ENCODE data around the gene VPS41. TPM values are rescaled to one million over a fixed set of nuclear protein-coding genes. Genes with fewer than 3 reads are reported as not detected.
A peak's percentile ranks its signal among the peaks of the same experiment; 100 is the strongest.
"Not testable (repeated sequence)": the region's sequence is repeated elsewhere in the genome, so short reads cannot be mapped to it uniquely, and the experiment has no call there.

The VPS41 gene
- total RNA-seq, 2 donors from 2014 or later: 46.8 to 49.4 TPM

DNA sequence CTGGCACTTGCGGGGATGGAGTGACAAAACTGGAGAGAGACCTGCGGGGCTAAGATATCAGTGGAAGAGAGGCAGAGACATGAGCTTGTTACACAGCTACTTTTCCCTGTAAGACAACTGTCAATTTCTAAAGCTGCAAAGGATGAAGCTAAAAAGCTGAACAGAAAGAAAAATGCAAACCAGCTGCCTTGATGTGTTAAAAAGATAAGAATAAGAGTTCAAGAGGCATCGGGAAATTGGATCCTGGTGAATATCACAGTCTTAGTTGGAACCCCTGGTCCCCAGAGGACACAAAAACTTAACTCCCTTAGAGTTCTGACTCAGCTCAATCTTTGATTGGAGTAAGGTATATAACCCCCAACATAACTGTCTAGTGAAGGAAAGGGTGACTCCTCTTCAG lies 38.8 kb downstream of the VPS41 start:
- intact Hi-C loops (cut with DNase I): no loop called here
- DNase-seq (no peak), ATAC-seq (no peak)

DNA sequence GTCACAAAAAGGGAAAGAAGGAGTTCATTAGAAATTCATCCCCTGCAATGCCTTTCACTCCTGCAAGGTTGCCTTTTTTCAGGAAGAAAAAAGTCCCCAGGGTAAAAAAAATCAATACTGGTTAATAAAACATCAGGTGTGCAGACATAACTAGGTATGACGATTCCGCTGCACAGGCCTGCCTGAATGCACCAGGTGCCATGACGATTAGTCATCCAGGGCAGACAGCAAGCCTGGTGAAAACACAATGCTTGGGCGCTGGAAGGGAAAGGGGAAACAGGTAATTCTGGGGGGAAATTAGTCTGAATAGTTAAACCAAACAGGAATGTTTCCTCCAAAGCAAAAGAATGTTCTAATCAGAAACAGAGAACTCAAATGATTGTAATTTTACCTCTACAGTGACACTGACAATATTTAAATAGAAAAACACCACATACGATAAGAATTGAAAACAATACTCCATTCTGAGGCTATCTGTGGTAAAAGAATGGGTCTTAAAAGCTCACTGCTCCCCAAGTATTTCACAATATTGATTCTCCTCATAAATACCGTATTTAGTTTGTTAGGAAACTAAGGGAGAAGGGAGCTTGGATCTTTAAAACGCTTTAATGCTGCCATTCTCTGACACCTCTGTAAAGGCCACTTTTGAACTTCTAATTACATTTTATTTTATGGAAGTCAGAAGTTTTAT lies 45.2 kb downstream of the VPS41 start:
- intact Hi-C loops (cut with DNase I): no loop called here
- DNase-seq (no peak), ATAC-seq (no peak)

GRCh38 chr7:38862666-38863065 lies 46.3 kb downstream of the VPS41 start:
- no peak for DNase-seq

GRCh38 chr7:38858259-38858884 lies 50.6 kb downstream of the VPS41 start:
- ATAC-seq (no peak), DNase-seq (no peak)
- intact Hi-C loops (cut with DNase I): no loop called here

More at GRCh38 chr7:38862666-38863065, 46.3 kb downstream of the VPS41 start:
- ATAC-seq: no peak
- intact Hi-C loops (cut with DNase I): no loop called here

GRCh38 chr7:38855867-38856266 lies 53.1 kb downstream of the VPS41 start:
- intact Hi-C loops (cut with DNase I): no loop called here
- ATAC-seq (no peak), DNase-seq (no peak)

DNA sequence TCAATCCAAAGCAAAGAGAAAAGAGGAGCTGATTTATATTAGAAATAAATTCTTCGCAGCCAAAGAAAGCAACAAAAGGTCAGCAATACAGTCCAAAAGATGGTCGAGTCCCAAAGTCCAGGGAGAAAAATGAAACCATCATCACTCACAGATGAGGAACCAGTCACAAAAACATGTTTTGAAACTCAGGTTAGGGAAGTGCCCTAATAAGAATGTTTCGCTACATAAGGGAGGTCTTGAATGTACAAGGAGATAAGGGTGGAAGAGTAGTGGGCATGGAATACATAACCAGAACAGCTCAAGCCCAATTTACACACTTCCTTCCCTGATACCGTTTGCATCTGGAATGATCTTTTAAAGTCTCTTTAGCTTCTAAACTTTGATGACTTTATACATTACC lies 53.6 kb downstream of the VPS41 start:
- DNase-seq (no peak), ATAC-seq (no peak)
- intact Hi-C loops (cut with DNase I): no loop called here

GRCh38 chr7:38854947-38855346 lies 54.0 kb downstream of the VPS41 start:
- DNase-seq; intact Hi-C loops (cut with DNase I); ATAC-seq: not testable (repeated sequence)

DNA sequence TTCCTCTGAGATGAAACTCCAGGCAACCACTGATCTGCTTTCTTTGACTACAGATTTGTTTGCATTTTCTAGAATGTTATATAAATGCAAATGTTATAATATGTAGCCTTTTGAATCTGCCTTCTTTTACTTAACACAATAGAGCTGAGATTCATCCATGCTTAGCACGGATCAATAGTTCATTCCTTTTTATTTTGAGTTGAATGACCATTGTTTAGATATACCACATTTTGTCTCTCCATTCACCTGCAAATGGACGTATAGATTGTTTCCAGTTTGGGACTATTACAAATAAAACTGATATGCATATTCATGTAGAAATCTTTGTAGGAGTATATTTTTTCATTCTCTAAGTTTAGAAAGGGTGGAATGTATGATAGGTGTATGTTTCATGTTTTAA lies 57.7 kb downstream of the VPS41 start:
- ATAC-seq: no peak
- no peak for DNase-seq
- intact Hi-C loops (cut with DNase I): no loop called here

GRCh38 chr7:38846280-38846679 lies 62.7 kb downstream of the VPS41 start:
- intact Hi-C loops (cut with DNase I): no loop called here
- no peak for ATAC-seq

DNA sequence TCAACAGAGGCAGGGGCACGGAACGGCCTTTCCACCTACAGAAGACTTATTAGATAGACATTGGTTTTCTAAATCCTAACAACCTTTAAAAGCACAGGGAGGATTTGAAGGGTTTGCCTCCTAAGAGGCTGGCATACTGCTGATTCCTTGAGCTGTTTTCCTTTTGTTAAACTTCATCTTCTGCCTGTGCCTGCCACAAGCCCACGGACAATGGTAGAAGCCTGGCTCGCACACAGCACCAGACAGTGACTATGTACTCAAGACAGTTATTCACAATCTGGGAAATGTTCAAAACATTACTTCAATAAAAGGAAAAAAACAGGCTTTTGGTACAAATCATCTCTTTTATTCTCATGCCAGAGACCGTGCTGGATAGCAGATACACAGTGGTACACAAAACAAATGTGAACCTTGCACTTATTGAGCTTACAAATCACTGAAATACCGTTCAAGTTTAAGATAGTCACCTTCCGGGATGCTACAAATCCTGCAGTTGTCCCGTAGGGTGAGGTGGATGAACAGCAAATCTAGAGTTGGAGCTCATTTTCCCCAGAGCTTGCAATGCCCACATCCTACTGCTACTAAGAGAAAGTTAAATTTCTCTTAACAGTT lies 63.9 kb downstream of the VPS41 start:
- no peak for DNase-seq
- ATAC-seq: no peak
- intact Hi-C loops (cut with DNase I): no loop called here

More at GRCh38 chr7:38846280-38846679, 62.7 kb downstream of the VPS41 start:
- DNase-seq: no peak

DNA sequence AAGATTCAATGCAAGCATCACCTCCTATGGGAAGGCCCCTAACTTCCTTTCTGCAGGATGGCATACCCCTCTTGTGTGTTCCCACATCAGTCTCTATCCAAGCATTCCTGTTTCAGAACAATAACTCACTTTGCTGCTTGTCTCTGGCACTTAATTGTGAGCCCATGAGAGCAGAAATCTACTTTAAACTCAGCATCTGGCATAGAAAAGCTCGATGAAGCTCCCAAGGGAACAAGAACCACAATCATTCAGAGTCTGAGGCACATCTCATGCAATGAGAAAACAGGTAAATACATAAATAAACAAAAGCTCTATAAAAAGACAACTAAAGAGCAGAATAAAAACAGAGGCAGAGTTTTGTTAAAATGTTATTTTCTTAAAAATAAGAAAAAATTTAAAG lies 66.2 kb downstream of the VPS41 start:
- intact Hi-C loops (cut with DNase I): no loop called here
- DNase-seq: no peak
- no peak for ATAC-seq

- intact Hi-C loops (cut with DNase I): no loop called here
- no peak for ATAC-seq
- DNase-seq: no peak
Measured at GRCh38 chr7:38840736-38841460, 68.1 kb downstream of the VPS41 start.

- ATAC-seq (peak; percentile 94 to 96), DNase-seq (peak; percentile 54)
- intact Hi-C loops (cut with DNase I): no loop called here
Measured at GRCh38 chr7:38839851-38840250, 69.1 kb downstream of the VPS41 start.

DNA sequence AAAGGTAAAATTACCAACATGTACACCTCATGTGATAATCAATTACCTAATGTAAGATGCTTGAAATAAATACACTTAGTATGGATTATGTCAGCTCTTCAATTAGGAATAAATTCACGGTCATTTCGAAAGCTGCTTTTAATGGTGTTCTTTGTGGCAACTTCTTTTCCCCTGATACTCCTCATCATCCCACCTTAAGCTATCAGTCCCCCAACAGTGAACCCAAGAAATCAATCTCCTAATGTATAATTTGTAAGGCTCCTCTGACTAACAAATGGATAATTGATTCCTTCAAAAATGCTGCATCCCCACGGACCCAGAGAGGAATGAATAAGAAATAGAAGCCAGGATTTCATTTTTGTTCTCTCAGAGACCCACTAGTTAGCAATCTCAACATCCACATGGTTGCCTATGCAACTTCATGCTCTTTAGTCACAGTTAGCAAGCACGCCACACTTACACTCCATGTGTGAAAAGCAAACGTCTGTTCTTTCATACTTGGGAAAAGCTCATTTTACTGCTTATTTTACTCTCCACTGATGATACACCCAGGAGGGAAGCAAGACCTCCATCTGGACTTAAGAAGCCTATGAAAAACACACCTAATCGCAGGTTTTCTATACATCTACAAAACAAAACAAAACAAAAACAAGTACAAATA lies 70.1 kb downstream of the VPS41 start:
- intact Hi-C loops (cut with DNase I): no loop called here
- no peak for ATAC-seq
- DNase-seq: no peak

DNA sequence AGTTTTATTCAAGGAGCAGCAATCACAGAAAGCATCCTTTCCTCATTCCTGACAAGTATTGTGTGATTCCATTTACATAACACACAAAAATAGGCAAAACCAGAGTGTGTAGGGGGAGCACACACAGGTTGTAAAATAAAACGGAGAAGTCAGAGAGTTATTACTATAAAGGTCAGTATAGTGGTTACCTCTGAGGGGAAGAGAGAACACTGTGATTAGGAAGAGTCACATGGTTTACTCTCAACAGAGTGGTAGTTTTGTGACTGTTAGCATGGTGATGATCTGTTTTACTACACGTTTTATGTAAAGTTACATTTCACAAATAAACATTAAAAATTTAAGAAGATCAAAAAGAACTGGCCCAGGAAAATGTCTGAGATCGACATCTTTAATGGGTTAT lies 74.6 kb downstream of the VPS41 start:
- intact Hi-C loops (cut with DNase I): no loop called here
- ATAC-seq (no peak), DNase-seq (no peak)

DNA sequence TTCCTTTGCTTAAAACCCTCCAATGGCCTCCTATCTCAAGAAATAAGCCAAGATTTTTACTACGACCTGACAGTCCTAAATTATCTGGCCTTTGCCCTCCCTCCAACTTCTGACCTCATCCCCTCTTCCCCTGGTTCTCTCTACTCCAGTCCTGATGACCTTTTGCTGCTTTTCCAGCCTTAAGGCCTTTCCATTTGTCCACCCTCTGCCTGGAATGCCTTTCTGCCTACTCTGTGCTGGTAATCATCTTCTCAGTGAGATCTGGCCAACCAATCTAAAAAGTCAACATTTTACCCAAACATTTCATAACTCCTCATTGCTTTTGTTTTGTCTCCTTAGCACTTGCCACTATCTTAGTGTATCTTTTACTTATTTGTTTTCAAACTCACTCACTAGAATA lies 75.7 kb downstream of the VPS41 start:
- ATAC-seq (no peak), DNase-seq (no peak)
- intact Hi-C loops (cut with DNase I): no loop called here

DNA sequence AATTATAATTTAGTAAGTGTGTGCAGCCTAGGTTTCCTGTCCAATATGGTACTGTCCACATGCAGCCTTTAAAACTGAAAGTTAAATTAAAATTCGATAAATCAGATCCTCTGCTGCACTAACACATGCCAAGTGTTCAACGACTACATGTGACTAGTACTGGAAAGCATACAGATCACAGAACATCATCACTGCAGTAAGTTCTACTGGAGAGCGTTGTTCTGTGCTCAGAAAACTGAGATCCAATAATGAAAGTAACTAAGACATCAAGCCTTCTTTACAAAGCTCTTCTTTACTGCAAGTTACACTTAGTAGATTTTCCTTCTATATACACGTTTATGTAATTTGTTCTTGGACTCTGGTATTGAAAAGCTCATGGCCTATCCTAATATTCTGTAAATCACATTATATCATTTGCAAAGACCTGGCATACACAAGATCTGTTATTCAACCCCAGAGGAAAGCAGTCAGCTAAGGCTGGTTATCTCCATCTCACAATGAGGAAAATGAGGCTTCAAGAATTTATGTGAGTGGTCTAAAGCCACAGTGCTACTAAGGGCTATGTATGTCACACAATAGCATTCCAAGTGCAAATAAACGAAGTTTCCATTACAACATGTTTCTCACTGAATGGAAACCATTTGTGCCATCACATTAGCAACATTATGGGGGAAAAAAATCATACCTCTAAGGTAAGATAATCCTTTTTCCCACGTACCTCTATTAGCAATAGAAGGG lies 77.6 kb downstream of the VPS41 start:
- ATAC-seq (no peak), DNase-seq (no peak)
- intact Hi-C loops (cut with DNase I): no loop called here

GRCh38 chr7:38830826-38831225 lies 78.2 kb downstream of the VPS41 start:
- no peak for DNase-seq
- intact Hi-C loops (cut with DNase I): no loop called here
- no peak for ATAC-seq

All from left cardiac atrium (tissue), 4 donors.